Mesodermal cell (in vitro differentiated cells): ENCODE results near the gene EIF4EBP2.

ENCODE experiments used
- H3K27ac ChIP-seq: 2 replicates; pipeline ENCODE4 v1.7.0; 2013; ENCODE audit warnings: mild to moderate bottlenecking, low read depth, low read length, moderate library complexity; ENCODE audit not compliant: severe bottlenecking
- H3K36me3 ChIP-seq: 2 replicates; pipeline ENCODE4 v1.7.1; 2013; ENCODE audit warnings: mild to moderate bottlenecking, low read length, moderate library complexity; ENCODE audit not compliant: control insufficient read depth, insufficient read depth
- H3K4me1 ChIP-seq: one replicate; pipeline ENCODE4 v1.7.1; 2013; ENCODE audit warnings: mild to moderate bottlenecking, low read length; ENCODE audit not compliant: insufficient read depth, control insufficient read depth, poor library complexity, severe bottlenecking
- H3K4me3 ChIP-seq: 2 replicates; pipeline ENCODE4 v1.7.0; 2013; ENCODE audit warnings: low read length, control low read depth, mild to moderate bottlenecking; ENCODE audit not compliant: insufficient read depth, poor library complexity, severe bottlenecking; ENCODE audit errors: extremely low read depth
- H3K9me3 ChIP-seq: 2 replicates; pipeline ENCODE4 v1.7.1; 2013; ENCODE audit warnings: mild to moderate bottlenecking, low read length, moderate library complexity; ENCODE audit not compliant: control insufficient read depth
- WGBS, 2 experiments: methylation state at CpG; one replicate each; pipeline ENCODE4 v1.1.5; 2013; ENCODE audit warnings: missing lambda C conversion rate in 2 of 2; ENCODE audit not compliant: insufficient coverage in 2 of 2; 5-methylcytosine and 5-hydroxymethylcytosine counted together

EIF4EBP2 gene

GRCh38 chr10:70445718-70446657 is 42.0 kb downstream of the EIF4EBP2 start:
- Histone ChIP-seq H3K4me3 (no peak overlapping the region), H3K4me1 (peaks cover 5% of the 10 kb centered on the region), H3K9me3 (no peaks in the 10 kb centered on the region), H3K36me3 (no peaks in the 10 kb centered on the region), H3K27ac (peak overlapping the region; percentile 10)
- 52 to 60% methylated on average over 4 to 5 of the region's 8 CpGs for WGBS, 2 experiments

- no peak overlapping the region for H3K4me3 ChIP-seq
- H3K9me3 ChIP-seq = no peaks in the 10 kb centered on the region
- H3K27ac ChIP-seq = no peak overlapping the region
- H3K4me1 ChIP-seq = no peaks in the 10 kb centered on the region
- WGBS, 2 experiments = 82 to 93% methylated on average over 2 of the region's 2 CpGs
- H3K36me3 ChIP-seq = no peaks in the 10 kb centered on the region
Observed at GRCh38 chr10:70448236-70448635, 44.3 kb downstream of the EIF4EBP2 start.

DNA sequence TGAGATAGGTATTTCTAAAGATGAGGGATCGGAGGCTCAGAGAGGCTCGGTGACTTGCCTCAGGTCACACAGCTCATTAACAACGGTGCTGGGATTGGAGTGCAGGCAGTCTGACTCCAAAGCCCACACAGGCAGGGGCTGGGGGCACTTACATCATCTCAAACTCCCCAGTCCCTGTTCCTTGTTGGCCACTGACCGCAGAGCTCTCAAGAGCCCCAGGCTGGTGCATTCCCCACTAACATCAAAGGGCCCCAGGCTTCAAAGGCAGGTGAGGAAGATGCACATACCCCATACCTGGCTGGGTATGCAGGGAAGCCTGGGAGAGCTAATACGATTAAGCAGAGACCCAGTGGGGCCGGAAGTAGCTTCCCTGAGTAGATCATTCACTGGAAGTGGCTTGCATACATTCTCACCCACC is 51.3 kb downstream of the EIF4EBP2 start:
- Histone ChIP-seq H3K36me3 (no peaks in the 10 kb centered on the region), H3K4me1 (peaks cover 7% of the 10 kb centered on the region), H3K4me3 (no peak overlapping the region), H3K9me3 (no peaks in the 10 kb centered on the region), H3K27ac (no peak overlapping the region)
- 27 to 41% methylated on average over 3 to 4 of the region's 6 CpGs for WGBS, 2 experiments

GRCh38 chr10:70456164-70456563 is 52.2 kb downstream of the EIF4EBP2 start:
- 18% methylated on average over 4 of the region's 8 CpGs; no CpG with 5 or more reads in 1 of the 2 experiments for WGBS, 2 experiments
- Histone ChIP-seq H3K4me3 (no peak overlapping the region), H3K4me1 (peaks cover 7% of the 10 kb centered on the region), H3K36me3 (no peaks in the 10 kb centered on the region), H3K27ac (no peak overlapping the region), H3K9me3 (no peaks in the 10 kb centered on the region)

DNA sequence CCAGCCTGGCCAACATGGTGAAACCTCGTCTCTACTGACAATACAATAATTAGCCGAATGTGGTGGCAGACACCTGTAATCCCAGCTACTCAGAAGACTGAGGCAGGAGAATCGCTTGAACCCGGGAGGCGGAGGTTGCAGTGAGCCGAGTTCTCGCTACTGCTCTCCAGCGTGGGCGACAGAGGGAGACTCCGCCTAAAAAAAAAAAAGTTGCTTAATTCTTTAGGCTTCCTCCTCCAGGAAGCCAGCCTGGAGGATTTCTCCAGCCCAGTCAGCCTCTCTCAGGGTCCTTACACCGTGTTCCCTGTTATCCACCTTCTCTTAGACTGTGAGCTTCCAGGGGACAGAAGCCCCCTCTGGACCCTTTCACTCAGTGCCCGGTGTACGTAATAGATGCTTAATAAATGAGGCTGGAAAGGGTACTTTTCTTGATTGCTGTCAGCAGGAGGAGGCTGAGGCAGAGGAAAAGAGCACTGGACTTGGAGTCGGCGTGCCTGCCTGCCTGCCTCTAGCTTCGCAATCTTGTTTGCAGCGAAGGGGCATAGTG is 53.9 kb downstream of the EIF4EBP2 start:
- H3K27ac ChIP-seq = no peak overlapping the region
- WGBS, 2 experiments = 29 to 36% methylated on average over 11 to 16 of the region's 17 CpGs
- H3K9me3 ChIP-seq = no peaks in the 10 kb centered on the region
- no peaks in the 10 kb centered on the region for H3K36me3 ChIP-seq
- H3K4me3 ChIP-seq = no peak overlapping the region
- peaks cover 7% of the 10 kb centered on the region for H3K4me1 ChIP-seq

- Histone ChIP-seq H3K4me3 (peak overlapping the region; percentile 18), H3K36me3 (no peaks in the 10 kb centered on the region), H3K9me3 (no peaks in the 10 kb centered on the region), H3K27ac (no peak overlapping the region), H3K4me1 (peaks cover 7% of the 10 kb centered on the region)
- WGBS, 2 experiments = 2 to 3% methylated on average over 33 to 45 of the region's 62 CpGs
Observed at GRCh38 chr10:70458329-70459060, 54.5 kb downstream of the EIF4EBP2 start.

DNA sequence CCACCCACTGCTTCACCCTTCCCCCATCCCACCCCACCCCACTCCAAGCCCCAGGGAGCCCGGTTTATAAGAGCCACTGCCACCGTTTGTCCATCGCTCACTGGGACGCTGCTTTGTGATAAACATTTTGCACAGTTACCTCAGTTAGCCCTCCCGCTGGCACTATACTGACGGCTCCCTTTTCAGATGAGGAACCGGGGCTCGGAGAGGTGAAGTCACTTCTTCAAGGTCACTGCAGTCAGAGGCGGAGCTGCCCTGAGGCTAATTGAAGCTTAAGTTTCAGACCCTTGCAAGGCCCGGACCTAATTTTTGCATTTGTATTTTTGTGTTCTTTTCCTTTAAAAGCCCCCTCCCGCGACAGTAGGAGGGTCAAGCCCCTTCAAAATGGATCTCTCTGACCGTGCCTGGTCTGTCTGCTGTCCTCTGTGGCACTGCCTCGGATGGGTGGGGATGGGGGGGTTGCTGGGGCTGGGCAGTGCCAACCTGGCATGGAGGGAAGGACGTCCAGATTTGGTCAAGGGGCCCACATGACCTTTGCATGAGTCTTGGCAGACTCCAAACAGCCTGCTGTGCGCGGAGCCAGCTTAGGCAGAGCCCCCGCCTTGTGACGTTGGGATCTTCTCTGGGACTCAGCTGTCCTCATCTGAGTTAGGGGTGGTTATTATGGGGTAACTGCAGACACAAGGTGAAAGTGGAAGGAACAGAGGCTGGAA is 55.3 kb downstream of the EIF4EBP2 start:
- Histone ChIP-seq H3K4me3 (no peak overlapping the region), H3K9me3 (no peaks in the 10 kb centered on the region), H3K36me3 (no peaks in the 10 kb centered on the region), H3K4me1 (peaks cover 7% of the 10 kb centered on the region), H3K27ac (no peak overlapping the region)
- whole genome bisulfite sequencing, 2 experiments = 22 to 27% methylated on average over 14 to 15 of the region's 19 CpGs

- WGBS, 2 experiments = 52 to 58% methylated on average over 23 to 27 of the region's 29 CpGs
Observed at GRCh38 chr10:70459774-70460490, 56.0 kb downstream of the EIF4EBP2 start.

DNA sequence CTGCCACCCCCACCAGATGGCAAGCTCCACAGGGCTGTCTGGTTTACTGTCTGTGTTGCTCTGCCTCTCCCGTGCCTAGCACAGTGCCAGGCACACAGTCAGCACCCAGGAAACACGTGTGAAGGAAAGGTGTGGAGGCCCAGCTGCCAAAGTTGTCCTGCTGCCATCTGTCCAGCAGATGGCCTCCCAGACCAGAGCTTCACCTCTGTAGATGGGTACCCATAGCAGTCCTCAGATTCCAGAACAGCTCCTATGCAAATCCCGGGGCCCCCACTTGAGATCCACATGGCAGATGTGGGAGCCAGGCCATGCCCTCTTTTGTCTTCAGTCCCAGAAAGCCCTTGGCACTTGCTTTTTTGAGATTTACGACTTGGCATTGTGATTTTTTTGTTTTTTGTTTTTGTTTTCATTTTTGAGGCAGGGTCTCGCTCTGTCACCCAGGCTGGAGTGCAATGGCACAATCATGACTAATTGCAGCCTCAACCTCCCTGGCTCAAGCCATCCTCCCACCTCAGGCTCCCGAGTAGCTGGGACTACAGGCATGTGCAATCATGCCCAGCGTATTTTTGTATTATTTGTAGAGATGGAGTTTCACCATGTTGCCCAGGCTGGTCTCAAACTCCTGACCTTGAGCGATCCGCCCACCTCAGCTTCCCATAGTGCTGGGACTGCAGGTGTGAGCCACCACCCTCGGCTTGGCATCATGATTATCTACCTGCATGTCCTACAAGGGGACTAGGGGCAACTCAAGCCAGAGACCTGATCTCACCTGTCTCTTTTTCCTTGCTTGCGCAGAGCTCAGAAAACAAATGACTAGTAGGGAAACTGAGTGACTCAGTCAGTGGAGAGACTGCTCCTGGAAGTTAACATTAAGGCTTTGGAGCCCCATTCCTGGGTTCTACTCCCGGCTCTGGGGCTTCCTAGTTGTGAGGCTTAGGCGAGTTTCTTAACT is 57.7 kb downstream of the EIF4EBP2 start:
- Histone ChIP-seq H3K4me1 (peaks cover 7% of the 10 kb centered on the region), H3K9me3 (no peaks in the 10 kb centered on the region)
- WGBS, 2 experiments = 54 to 65% methylated on average over 10 of the region's 13 CpGs

More at GRCh38 chr10:70459774-70460490, 56.0 kb downstream of the EIF4EBP2 start:
- Histone ChIP-seq H3K4me1 (peaks cover 7% of the 10 kb centered on the region), H3K4me3 (no peak overlapping the region), H3K9me3 (no peaks in the 10 kb centered on the region), H3K36me3 (no peaks in the 10 kb centered on the region), H3K27ac (no peak overlapping the region)

More for the DNA sequence above, 57.7 kb downstream of the EIF4EBP2 start:
- Histone ChIP-seq H3K36me3 (no peaks in the 10 kb centered on the region), H3K27ac (no peak overlapping the region), H3K4me3 (no peak overlapping the region)
